Fibroblast of pulmonary artery (primary cell): ENCODE results near the gene PPP1R13B.
"Not testable (repeated sequence)": the region's sequence is repeated elsewhere in the genome, so short reads cannot be mapped to it uniquely, and the experiment has no call there.

ENCODE experiments used
- DNase-seq: peaks from one replicate; pipeline ENCODE4 v3.0.0-alpha.2; 2010; ENCODE audit warnings: low read depth
- H3K4me3 ChIP-seq: replicated peaks from 2 replicates; pipeline ENCODE4 v1.5.1; 2011; ENCODE audit warnings: low read depth, mild to moderate bottlenecking, control low read depth, low read length, moderate library complexity
- TF ChIP-seq, protein P1 (sequence below): IDR thresholded peaks from 2 replicates; pipeline ENCODE4 v1.5.1; 2011; ENCODE audit warnings: mild to moderate bottlenecking, control low read depth, low read length, inconsistent platforms; ENCODE audit errors: missing control alignments

The PPP1R13B gene

DNA sequence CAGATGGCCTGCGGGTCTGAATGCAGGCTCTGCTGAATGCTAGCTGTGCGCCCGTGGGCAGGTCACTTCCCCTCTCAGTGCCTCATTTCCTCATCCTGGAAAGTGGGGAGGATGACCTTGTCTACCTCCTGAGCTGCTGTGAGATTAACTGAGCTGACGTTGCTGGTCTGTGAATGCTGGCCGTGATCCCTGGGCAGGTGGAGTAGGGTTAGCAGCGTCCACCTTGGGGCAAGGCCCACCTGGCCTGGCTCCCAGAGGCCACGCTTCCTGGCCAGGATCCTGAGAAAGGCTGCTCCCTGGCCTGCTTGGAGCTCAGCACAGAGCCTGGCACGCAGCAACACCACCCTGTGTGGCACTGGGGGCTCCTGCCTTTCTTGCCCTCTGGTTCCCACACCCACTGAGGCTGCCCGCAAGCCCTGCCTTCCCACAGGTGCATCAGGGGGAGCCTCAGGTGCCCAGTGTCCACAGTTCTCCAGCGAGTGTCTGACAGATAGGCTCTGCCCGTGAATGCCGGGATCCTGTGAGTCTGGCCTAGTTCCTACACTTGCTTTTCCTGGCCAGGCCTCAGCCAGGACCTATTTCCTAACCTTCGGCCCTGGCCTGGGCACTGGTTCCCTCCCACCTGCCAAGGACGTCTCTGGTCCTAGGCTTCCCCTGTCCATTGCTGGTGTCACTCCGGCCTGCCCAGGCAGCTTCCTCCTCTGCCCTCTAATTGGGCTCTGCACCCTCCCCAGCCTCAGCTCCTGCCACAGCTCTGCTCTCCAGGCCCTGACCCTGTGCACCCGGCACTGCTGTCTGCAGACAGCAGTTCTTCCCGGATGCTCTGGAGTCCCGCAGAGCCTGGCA lies 43.7 kb upstream of the PPP1R13B start:
- TF ChIP-seq, protein P1, sequence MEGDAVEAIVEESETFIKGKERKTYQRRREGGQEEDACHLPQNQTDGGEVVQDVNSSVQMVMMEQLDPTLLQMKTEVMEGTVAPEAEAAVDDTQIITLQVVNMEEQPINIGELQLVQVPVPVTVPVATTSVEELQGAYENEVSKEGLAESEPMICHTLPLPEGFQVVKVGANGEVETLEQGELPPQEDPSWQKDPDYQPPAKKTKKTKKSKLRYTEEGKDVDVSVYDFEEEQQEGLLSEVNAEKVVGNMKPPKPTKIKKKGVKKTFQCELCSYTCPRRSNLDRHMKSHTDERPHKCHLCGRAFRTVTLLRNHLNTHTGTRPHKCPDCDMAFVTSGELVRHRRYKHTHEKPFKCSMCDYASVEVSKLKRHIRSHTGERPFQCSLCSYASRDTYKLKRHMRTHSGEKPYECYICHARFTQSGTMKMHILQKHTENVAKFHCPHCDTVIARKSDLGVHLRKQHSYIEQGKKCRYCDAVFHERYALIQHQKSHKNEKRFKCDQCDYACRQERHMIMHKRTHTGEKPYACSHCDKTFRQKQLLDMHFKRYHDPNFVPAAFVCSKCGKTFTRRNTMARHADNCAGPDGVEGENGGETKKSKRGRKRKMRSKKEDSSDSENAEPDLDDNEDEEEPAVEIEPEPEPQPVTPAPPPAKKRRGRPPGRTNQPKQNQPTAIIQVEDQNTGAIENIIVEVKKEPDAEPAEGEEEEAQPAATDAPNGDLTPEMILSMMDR = no peak
- no peak for DNase-seq
- no peak overlapping the region for H3K4me3 ChIP-seq

DNA sequence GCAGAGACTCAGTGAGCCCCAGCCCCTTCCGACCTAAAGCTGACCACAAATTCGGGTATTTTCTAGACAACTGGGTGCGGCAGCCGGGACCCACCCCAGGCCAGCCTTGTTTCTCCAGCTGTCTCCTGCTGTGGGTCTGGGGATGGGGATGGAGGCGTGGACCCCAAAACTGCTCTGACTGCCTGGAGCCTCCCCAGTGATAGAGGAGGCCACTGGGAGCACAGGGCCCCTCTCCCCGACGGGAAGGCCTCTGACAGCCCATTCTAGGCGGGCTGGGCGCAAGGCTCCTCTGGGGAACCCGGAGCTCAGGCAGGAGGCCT lies 42.6 kb upstream of the PPP1R13B start:
- DNase-seq = no peak
- TF ChIP-seq, protein P1 = no peak
- H3K4me3 ChIP-seq = no peak overlapping the region

- H3K4me3 ChIP-seq = no peak overlapping the region
- TF ChIP-seq, protein P1 = no peak
- peak; percentile 8 for DNase-seq
Measured at GRCh38 chr14:103889313-103890051, 42.1 kb upstream of the PPP1R13B start.

DNA sequence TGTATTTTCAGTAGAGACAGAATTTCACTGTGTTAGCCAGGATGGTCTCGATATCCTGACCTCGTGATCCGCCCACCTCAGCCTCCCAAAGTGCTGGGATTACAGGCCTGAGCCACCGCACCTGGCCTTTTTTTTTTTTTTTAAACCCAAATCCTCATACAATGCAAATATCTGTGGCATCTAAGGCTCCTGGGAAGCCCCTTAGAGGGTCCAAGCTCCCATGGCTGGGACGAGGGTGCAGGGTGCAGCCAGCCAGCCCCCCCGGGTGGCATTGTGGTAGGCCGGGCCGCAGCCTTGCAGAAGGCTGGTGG lies 41.6 kb upstream of the PPP1R13B start:
- not testable (repeated sequence) for H3K4me3 ChIP-seq, DNase-seq

- no peak for DNase-seq
- H3K4me3 ChIP-seq = no peak overlapping the region
- TF ChIP-seq, protein P1 = no peak
Measured at GRCh38 chr14:103887557-103888115, 40.3 kb upstream of the PPP1R13B start.

DNA sequence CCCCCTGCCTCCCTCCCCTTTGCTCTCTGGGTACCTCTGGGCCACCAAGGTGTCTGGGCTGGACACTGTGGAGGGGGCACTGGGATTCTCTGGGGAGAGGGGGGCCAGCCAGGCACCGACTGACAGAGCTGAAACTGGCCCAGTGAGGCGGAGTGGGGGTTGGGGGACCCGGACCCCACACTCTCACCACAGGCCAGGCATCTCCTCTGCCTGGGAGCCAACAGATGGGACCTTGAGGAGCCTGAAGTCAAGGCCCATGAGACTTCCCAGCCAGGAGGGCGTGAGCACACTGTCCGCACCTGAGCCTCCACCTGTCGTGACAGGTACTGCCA lies 39.8 kb upstream of the PPP1R13B start:
- no peak for DNase-seq
- TF ChIP-seq, protein P1 = no peak
- no peak overlapping the region for H3K4me3 ChIP-seq

- TF ChIP-seq, protein P1 = peak; percentile 52
- DNase-seq = peak; percentile 33
- no peak overlapping the region for H3K4me3 ChIP-seq
Measured at GRCh38 chr14:103886304-103887169, 39.2 kb upstream of the PPP1R13B start.
